GM11168 (cell line): Measurements from ENCODE around the gene PACS1.

Source experiments
- in situ Hi-C: fragments of 300-500 bp; cut with MboI; formaldehyde crosslinking; loops from one replicate; pipeline ENCODE4 v1.12.0; 2022; ENCODE audit warnings: low sequenced_read_pairs; ENCODE audit not compliant: unreplicated experiment

The PACS1 gene

GRCh38 chr11:66218846-66219620 lies 149.0 kb downstream of the PACS1 start:
- in situ Hi-C loops = no loop called here

- in situ Hi-C loops = no loop called here
These were observed 149.9 kb downstream of the PACS1 start for GRCh38 chr11:66219846-66220565.

- in situ Hi-C loops = no loop called here
These were observed 150.5 kb downstream of the PACS1 start for GRCh38 chr11:66220566-66220935.

GRCh38 chr11:66221012-66221411 lies 150.9 kb downstream of the PACS1 start:
- in situ Hi-C loops = no loop called here

GRCh38 chr11:66221726-66222236 lies 151.7 kb downstream of the PACS1 start:
- in situ Hi-C loops = no loop called here

- in situ Hi-C loops = no loop called here
These were observed 152.5 kb downstream of the PACS1 start for GRCh38 chr11:66222358-66223149.

GRCh38 chr11:66224226-66224855 lies 154.3 kb downstream of the PACS1 start:
- in situ Hi-C loops = no loop called here

- in situ Hi-C loops = no loop called here
These were observed 155.0 kb downstream of the PACS1 start for GRCh38 chr11:66225066-66225465.

- in situ Hi-C loops = no loop called here
These were observed 156.0 kb downstream of the PACS1 start for GRCh38 chr11:66226101-66226500.

- in situ Hi-C loops = no loop called here
These were observed 157.6 kb downstream of the PACS1 start for GRCh38 chr11:66227700-66228099.

- in situ Hi-C loops = no loop called here
These were observed 158.4 kb downstream of the PACS1 start for GRCh38 chr11:66228521-66228920.

GRCh38 chr11:66230156-66230555 lies 160.1 kb downstream of the PACS1 start:
- in situ Hi-C loops = no loop called here

GRCh38 chr11:66230978-66231377 lies 160.9 kb downstream of the PACS1 start:
- in situ Hi-C loops = no loop called here

- in situ Hi-C loops = no loop called here
These were observed 161.5 kb downstream of the PACS1 start for GRCh38 chr11:66231561-66231960.

- in situ Hi-C loops = no loop called here
These were observed 162.7 kb downstream of the PACS1 start for GRCh38 chr11:66232769-66233168.

GRCh38 chr11:66233301-66233700 lies 163.2 kb downstream of the PACS1 start:
- in situ Hi-C loops = no loop called here

GRCh38 chr11:66235141-66235540 lies 165.1 kb downstream of the PACS1 start:
- in situ Hi-C loops = no loop called here

GRCh38 chr11:66237867-66238266 lies 167.8 kb downstream of the PACS1 start:
- in situ Hi-C loops = no loop called here

GRCh38 chr11:66238786-66239413 lies 168.8 kb downstream of the PACS1 start:
- in situ Hi-C loops = no loop called here

GRCh38 chr11:66239511-66239910 lies 169.4 kb downstream of the PACS1 start:
- in situ Hi-C loops = no loop called here
